BE2C (cell line): ENCODE measurements around the gene RTP4.
"Not testable (repeated sequence)": the region's sequence is repeated elsewhere in the genome, so short reads cannot be mapped to it uniquely, and the experiment has no call there.

ENCODE experiments used
- DNase-seq: peaks from one replicate; pipeline ENCODE4 v3.0.0-alpha.2; 2020
- H3K27me3 ChIP-seq: fragments of 250-450 bp; sonication (Bioruptor Pico); 2 replicates; pipeline ENCODE4 v1.5.1; 2020; ENCODE audit warnings: mild to moderate bottlenecking
- H3K36me3 ChIP-seq: fragments of 250-450 bp; sonication (Bioruptor Pico); 2 replicates; pipeline ENCODE4 v1.5.1; 2020; ENCODE audit warnings: mild to moderate bottlenecking
- H3K4me1 ChIP-seq: fragments of 250-450 bp; sonication (Bioruptor Pico); 2 replicates; pipeline ENCODE4 v1.5.1; 2020
- H3K4me3 ChIP-seq: 2 replicates; pipeline ENCODE4 v1.5.1; 2011; ENCODE audit warnings: low read depth, low read length
- H3K9me3 ChIP-seq: fragments of 250-450 bp; sonication (Bioruptor Pico); 2 replicates; pipeline ENCODE4 v1.5.1; 2020
- TF ChIP-seq, protein P1 (sequence below): IDR thresholded peaks from 2 replicates; pipeline ENCODE4 v1.5.1; 2012; ENCODE audit warnings: mild to moderate bottlenecking, low read depth, low read length

Gene RTP4

GRCh38 chr3:187398955-187399354 lies 30.8 kb downstream of the RTP4 start:
- H3K4me1 ChIP-seq = no peaks in the 10 kb centered on the region
- no peaks in the 10 kb centered on the region for H3K9me3 ChIP-seq
- no peak overlapping the region for H3K4me3 ChIP-seq
- H3K36me3 ChIP-seq = no peaks in the 10 kb centered on the region
- no peak for DNase-seq
- TF ChIP-seq, protein P1, sequence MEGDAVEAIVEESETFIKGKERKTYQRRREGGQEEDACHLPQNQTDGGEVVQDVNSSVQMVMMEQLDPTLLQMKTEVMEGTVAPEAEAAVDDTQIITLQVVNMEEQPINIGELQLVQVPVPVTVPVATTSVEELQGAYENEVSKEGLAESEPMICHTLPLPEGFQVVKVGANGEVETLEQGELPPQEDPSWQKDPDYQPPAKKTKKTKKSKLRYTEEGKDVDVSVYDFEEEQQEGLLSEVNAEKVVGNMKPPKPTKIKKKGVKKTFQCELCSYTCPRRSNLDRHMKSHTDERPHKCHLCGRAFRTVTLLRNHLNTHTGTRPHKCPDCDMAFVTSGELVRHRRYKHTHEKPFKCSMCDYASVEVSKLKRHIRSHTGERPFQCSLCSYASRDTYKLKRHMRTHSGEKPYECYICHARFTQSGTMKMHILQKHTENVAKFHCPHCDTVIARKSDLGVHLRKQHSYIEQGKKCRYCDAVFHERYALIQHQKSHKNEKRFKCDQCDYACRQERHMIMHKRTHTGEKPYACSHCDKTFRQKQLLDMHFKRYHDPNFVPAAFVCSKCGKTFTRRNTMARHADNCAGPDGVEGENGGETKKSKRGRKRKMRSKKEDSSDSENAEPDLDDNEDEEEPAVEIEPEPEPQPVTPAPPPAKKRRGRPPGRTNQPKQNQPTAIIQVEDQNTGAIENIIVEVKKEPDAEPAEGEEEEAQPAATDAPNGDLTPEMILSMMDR = no peak
- H3K27me3 ChIP-seq = peaks cover 4% of the 10 kb centered on the region; the same call in 1 of the 2 replicates

DNA sequence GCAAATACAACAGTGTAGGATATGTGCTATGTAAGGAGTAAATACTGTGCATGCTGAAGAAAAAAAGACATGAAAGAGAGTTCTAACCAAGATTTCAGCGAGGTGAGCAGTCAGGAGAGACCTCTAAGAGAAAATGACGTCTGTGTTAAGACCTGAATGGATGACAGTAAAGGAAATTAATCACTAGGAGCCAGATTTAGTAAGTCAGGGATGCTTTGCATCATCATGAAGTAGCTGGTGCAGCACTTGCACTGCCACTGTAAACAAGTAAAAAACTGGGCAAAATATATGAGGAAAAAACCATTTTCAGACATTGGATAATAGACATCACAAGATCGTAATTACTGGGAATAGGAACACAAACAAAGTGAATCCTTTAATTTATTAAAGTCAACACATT lies 32.6 kb downstream of the RTP4 start:
- TF ChIP-seq, protein P1 = no peak
- no peak for DNase-seq
- Histone ChIP-seq H3K27me3 (peaks cover 4% of the 10 kb centered on the region; the same call in 1 of the 2 replicates), H3K36me3 (no peaks in the 10 kb centered on the region), H3K4me1 (no peaks in the 10 kb centered on the region), H3K9me3 (no peaks in the 10 kb centered on the region), H3K4me3 (no peak overlapping the region)

DNA sequence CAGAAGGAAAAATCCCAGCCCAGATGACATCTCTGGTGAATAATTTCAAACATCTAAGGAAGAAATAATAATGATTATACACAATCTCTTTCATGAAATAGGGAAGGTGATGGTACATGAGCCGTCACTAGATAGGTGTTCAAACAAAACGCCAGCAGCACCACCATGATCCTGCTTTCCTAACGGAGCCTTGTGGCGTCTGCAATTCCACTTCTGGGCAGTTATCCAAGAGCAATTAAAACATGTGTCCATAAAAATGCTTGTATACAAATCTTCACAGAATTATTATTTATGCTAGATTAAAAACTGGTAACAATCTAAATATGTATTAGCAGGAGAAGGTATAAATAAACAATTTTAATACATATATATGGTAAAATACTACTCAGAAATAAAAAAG lies 33.7 kb downstream of the RTP4 start:
- H3K4me3 ChIP-seq = no peak overlapping the region
- TF ChIP-seq, protein P1 = no peak
- no peak for DNase-seq
- peaks cover 4% of the 10 kb centered on the region; the same call in 1 of the 2 replicates for H3K27me3 ChIP-seq
- no peaks in the 10 kb centered on the region for H3K36me3 ChIP-seq
- no peaks in the 10 kb centered on the region for H3K4me1 ChIP-seq
- H3K9me3 ChIP-seq = no peaks in the 10 kb centered on the region

GRCh38 chr3:187403768-187404288 lies 35.6 kb downstream of the RTP4 start:
- no peaks in the 10 kb centered on the region for H3K9me3 ChIP-seq
- no peak for DNase-seq
- H3K4me3 ChIP-seq = no peak overlapping the region
- no peaks in the 10 kb centered on the region for H3K36me3 ChIP-seq
- H3K4me1 ChIP-seq = no peaks in the 10 kb centered on the region
- H3K27me3 ChIP-seq = no peaks in the 10 kb centered on the region; the same call in 1 of the 2 replicates
- TF ChIP-seq, protein P1 = no peak

GRCh38 chr3:187406927-187407326 lies 38.7 kb downstream of the RTP4 start:
- TF ChIP-seq, protein P1 = no peak
- H3K4me1 ChIP-seq = no peaks in the 10 kb centered on the region
- no peak for DNase-seq

DNA sequence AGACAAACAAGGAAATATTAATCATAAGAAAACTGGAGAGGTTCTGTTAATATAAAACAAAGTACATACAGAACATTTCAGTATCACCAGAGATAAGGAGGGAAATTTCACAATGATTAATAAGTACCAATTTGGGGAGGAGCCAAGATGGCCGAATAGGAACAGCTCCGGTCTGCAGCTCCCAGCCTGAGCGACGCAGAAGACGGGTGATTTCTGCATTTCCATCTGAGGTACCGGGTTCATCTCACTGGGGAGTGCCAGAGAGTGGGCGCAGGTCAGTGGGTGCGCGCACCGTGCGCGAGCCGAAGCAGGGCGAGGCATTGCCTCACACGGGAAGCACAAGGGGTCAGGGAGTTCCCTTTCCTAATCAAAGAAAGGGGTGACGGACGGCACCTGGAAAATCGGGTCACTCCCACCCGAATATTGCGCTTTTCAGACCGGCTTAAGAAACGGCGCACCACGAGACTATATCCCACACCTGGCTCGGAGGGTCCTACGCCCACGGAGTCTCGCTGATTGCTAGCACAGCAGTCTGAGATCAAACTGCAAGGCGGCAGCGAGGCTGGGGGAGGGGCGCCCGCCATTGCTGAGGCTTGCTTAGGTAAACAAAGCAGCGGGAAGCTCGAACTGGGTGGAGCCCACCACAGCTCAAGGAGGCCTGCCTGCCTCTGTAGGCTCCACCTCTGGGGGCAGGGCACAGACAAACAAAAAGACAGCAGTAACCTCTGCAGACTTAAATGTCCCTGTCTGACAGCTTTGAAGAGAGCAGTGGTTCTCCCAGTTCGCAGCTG lies 44.0 kb downstream of the RTP4 start:
- not testable (repeated sequence) for H3K4me3 ChIP-seq, DNase-seq, H3K4me1 ChIP-seq, H3K27me3 ChIP-seq, H3K9me3 ChIP-seq, H3K36me3 ChIP-seq

More at GRCh38 chr3:187406927-187407326, 38.7 kb downstream of the RTP4 start:
- Histone ChIP-seq H3K36me3 (no peaks in the 10 kb centered on the region), H3K4me3 (no peak overlapping the region), H3K27me3 (no peaks in the 10 kb centered on the region; the same call in 1 of the 2 replicates), H3K9me3 (no peaks in the 10 kb centered on the region)
